ENCODE measurements around the gene SIK2. TPM values are rescaled to one million over a fixed set of nuclear protein-coding genes. Genes with fewer than 3 reads are reported as not detected.

SIK2 gene
- total RNA-seq, 1 donor from 2014 or later: 14.3 TPM

DNA sequence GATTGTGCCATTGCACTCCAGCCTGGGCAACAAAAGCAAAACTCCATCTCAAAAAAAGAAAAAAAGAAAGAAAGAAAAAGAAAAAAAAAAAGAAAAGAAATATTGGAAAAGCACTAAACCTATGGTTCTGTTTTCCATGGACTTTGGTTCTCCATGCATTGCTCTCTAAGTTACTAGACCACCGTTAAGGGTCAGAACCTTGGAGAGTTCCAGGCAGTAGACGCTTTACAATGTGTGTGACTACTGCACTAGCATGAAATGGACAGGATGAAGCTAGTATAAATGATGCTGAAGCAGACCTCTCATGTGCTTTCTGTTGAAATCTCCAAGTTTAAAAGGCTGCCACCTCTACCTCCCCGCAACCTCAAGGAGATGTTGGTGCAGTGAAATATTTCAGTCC, 63.5 kb downstream of the SIK2 start:
- no peak overlapping the region for H3K4me3 Mint-ChIP-seq (ENCODE audit: unreplicated experiment)
- H3K27ac Mint-ChIP-seq (ENCODE audit: unreplicated experiment): no peak overlapping the region
- no peaks in the 10 kb centered on the region for H3K9me3 ChIP-seq (ENCODE audit: insufficient read depth, low read depth, low read length)
- TF ChIP-seq, protein P1, sequence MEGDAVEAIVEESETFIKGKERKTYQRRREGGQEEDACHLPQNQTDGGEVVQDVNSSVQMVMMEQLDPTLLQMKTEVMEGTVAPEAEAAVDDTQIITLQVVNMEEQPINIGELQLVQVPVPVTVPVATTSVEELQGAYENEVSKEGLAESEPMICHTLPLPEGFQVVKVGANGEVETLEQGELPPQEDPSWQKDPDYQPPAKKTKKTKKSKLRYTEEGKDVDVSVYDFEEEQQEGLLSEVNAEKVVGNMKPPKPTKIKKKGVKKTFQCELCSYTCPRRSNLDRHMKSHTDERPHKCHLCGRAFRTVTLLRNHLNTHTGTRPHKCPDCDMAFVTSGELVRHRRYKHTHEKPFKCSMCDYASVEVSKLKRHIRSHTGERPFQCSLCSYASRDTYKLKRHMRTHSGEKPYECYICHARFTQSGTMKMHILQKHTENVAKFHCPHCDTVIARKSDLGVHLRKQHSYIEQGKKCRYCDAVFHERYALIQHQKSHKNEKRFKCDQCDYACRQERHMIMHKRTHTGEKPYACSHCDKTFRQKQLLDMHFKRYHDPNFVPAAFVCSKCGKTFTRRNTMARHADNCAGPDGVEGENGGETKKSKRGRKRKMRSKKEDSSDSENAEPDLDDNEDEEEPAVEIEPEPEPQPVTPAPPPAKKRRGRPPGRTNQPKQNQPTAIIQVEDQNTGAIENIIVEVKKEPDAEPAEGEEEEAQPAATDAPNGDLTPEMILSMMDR (IDR thresholded peaks at IDR 0.05; ENCODE audit: insufficient read depth, low read depth, low read length): no peak
- TF ChIP-seq EZH2 (IDR thresholded peaks at IDR 0.05; ENCODE audit: insufficient read depth, low read length): no peak
- no peaks in the 10 kb centered on the region for H3K27me3 Mint-ChIP-seq (ENCODE audit: low read depth, unreplicated experiment)
- H3K4me3 ChIP-seq (ENCODE audit: insufficient read depth, low read depth, low read length): no peak overlapping the region
- no peak overlapping the region for H3K4me2 ChIP-seq (ENCODE audit: low read length)
- peaks cover 10% of the 10 kb centered on the region for H3K4me1 Mint-ChIP-seq (ENCODE audit: low read depth, unreplicated experiment)
- H3K36me3 Mint-ChIP-seq (ENCODE audit: low read depth, unreplicated experiment): peaks cover 7% of the 10 kb centered on the region
- no peak overlapping the region for H3K27ac ChIP-seq (ENCODE audit: low read depth, low read length)
- peaks cover 20% of the 10 kb centered on the region for H4K20me1 ChIP-seq (ENCODE audit: insufficient read depth, low read length)
- DNase-seq (ENCODE audit: low read depth) (peak; percentile 46), FAIRE-seq (peak; percentile 49)
- H3K9me3 Mint-ChIP-seq (ENCODE audit: unreplicated experiment): no peaks in the 10 kb centered on the region
- H3K9ac ChIP-seq (ENCODE audit: low read length): no peak overlapping the region
- peaks cover 3% of the 10 kb centered on the region for H3K79me2 ChIP-seq (ENCODE audit: insufficient read depth, low read length)
- no peaks in the 10 kb centered on the region for H3K27me3 ChIP-seq (ENCODE audit: insufficient read depth, low read length)
- H3K4me1 ChIP-seq (ENCODE audit: insufficient read depth, low read length): no peaks in the 10 kb centered on the region
- H3K36me3 ChIP-seq (ENCODE audit: insufficient read depth, low read length): no peaks in the 10 kb centered on the region
- H2AFZ ChIP-seq (ENCODE audit: low read depth, low read length): no peak overlapping the region

DNA sequence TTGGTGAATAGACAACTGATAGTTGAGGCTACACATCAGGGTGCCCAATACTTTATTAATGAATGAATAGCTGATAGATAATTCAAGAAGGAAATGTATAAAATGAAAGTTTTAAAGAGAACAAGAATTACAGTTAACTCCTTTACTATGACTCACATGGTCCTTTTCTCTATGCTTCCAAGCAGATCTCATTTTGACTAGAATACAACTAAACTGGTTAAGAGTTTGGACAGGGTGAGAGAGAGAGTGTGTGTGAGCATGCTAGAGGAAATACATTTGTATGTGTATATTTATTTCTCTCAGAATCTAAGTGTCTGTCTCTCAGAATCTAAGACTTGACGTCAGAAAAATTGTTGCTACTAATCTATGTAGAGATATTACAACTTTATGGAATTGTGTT, 66.7 kb downstream of the SIK2 start:
- H3K27me3 ChIP-seq (ENCODE audit: insufficient read depth, low read length): no peaks in the 10 kb centered on the region
- Mint-ChIP-seq H3K4me3 (ENCODE audit: unreplicated experiment) (no peak overlapping the region), H3K4me1 (ENCODE audit: low read depth, unreplicated experiment) (peaks cover 1% of the 10 kb centered on the region), H3K27me3 (ENCODE audit: low read depth, unreplicated experiment) (no peaks in the 10 kb centered on the region), H3K9me3 (ENCODE audit: unreplicated experiment) (no peaks in the 10 kb centered on the region), H3K36me3 (ENCODE audit: low read depth, unreplicated experiment) (peaks cover 10% of the 10 kb centered on the region), H3K27ac (ENCODE audit: unreplicated experiment) (no peak overlapping the region)
- H3K27ac ChIP-seq (ENCODE audit: low read depth, low read length): no peak overlapping the region
- no peaks in the 10 kb centered on the region for H3K9me3 ChIP-seq (ENCODE audit: insufficient read depth, low read depth, low read length)
- H3K4me2 ChIP-seq (ENCODE audit: low read length): no peak overlapping the region
- no peak for TF ChIP-seq EZH2 (IDR thresholded peaks at IDR 0.05; ENCODE audit: insufficient read depth, low read length)
- TF ChIP-seq, protein P1 (IDR thresholded peaks at IDR 0.05; ENCODE audit: insufficient read depth, low read depth, low read length): no peak
- H2AFZ ChIP-seq (ENCODE audit: low read depth, low read length): no peak overlapping the region
- no peaks in the 10 kb centered on the region for H3K79me2 ChIP-seq (ENCODE audit: insufficient read depth, low read length)
- no peak overlapping the region for H3K9ac ChIP-seq (ENCODE audit: low read length)
- H4K20me1 ChIP-seq (ENCODE audit: insufficient read depth, low read length): peaks cover 20% of the 10 kb centered on the region
- no peaks in the 10 kb centered on the region for H3K4me1 ChIP-seq (ENCODE audit: insufficient read depth, low read length)
- FAIRE-seq (no peak), DNase-seq (ENCODE audit: low read depth) (no peak)
- H3K4me3 ChIP-seq (ENCODE audit: insufficient read depth, low read depth, low read length): no peak overlapping the region
- peaks cover 11% of the 10 kb centered on the region for H3K36me3 ChIP-seq (ENCODE audit: insufficient read depth, low read length)

DNA sequence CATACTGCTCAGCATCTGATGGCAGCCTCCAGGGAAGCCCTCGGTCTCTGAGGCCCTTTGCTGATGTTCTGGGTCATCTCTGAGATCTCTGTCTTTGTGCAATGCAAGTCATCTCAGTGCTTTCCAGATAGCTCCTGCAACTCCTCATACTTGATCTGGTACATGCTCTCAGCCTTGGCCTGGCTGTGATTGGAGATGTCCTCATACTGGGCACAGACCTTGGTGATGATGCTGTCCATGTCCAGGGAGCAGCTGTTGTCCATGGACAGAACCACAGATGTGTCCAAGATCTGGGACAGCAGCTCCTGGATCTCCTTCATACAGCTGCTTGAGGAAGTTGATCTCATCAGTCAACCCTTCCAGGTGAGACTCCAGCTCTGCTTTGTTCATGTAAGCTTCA, 69.1 kb downstream of the SIK2 start:
- Mint-ChIP-seq H3K27me3 (ENCODE audit: low read depth, unreplicated experiment) (no peaks in the 10 kb centered on the region), H3K36me3 (ENCODE audit: low read depth, unreplicated experiment) (peaks cover 14% of the 10 kb centered on the region), H3K9me3 (ENCODE audit: unreplicated experiment) (no peaks in the 10 kb centered on the region), H3K4me1 (ENCODE audit: low read depth, unreplicated experiment) (peaks cover 6% of the 10 kb centered on the region), H3K4me3 (ENCODE audit: unreplicated experiment) (no peak overlapping the region), H3K27ac (ENCODE audit: unreplicated experiment) (no peak overlapping the region)
- Histone ChIP-seq H3K36me3 (ENCODE audit: insufficient read depth, low read length) (peaks cover 11% of the 10 kb centered on the region), H3K79me2 (ENCODE audit: insufficient read depth, low read length) (no peaks in the 10 kb centered on the region), H3K4me3 (ENCODE audit: insufficient read depth, low read depth, low read length) (no peak overlapping the region), H3K4me2 (ENCODE audit: low read length) (no peak overlapping the region), H3K9me3 (ENCODE audit: insufficient read depth, low read depth, low read length) (no peaks in the 10 kb centered on the region), H3K9ac (ENCODE audit: low read length) (no peak overlapping the region), H4K20me1 (ENCODE audit: insufficient read depth, low read length) (peaks cover 12% of the 10 kb centered on the region), H3K27me3 (ENCODE audit: insufficient read depth, low read length) (no peaks in the 10 kb centered on the region), H3K4me1 (ENCODE audit: insufficient read depth, low read length) (peaks cover 3% of the 10 kb centered on the region), H3K27ac (ENCODE audit: low read depth, low read length) (no peak overlapping the region), H2AFZ (ENCODE audit: low read depth, low read length) (no peak overlapping the region)
- no peak for DNase-seq (ENCODE audit: low read depth)
- TF ChIP-seq EZH2 (IDR thresholded peaks at IDR 0.05; ENCODE audit: insufficient read depth, low read length): no peak
- TF ChIP-seq, protein P1 (IDR thresholded peaks at IDR 0.05; ENCODE audit: insufficient read depth, low read depth, low read length): no peak
- FAIRE-seq: no peak
